CD4-positive, alpha-beta T cell (primary cell): ENCODE measurements around the gene ADAM11. TPM values are rescaled to one million over a fixed set of nuclear protein-coding genes. Genes with fewer than 3 reads are reported as not detected.

Experiments used
- ATAC-seq: fragments of 200-7000 bp; cut with Tn5 transposase; one replicate; pipeline ENCODE4 v1.10.0; 2022; ENCODE audit warnings: mild to moderate bottlenecking; ENCODE audit not compliant: poor library complexity
- CTCF ChIA-PET: fragments of 350-600 bp; sonication (Branson Sonifier 250); formaldehyde crosslinking; loops from one replicate; lab custom pipeline; 2021; ENCODE audit warnings: antibody characterized with exemption, inconsistent platforms; lab: Charles Lee
- POLR2A ChIA-PET: fragments of 350-600 bp; sonication (Branson Sonifier 250); formaldehyde crosslinking; loops from one replicate; lab custom pipeline; 2021; ENCODE audit warnings: antibody characterized with exemption, inconsistent platforms; lab: Charles Lee
- DNase-seq, 14 experiments: peaks; one replicate each; pipeline ENCODE4 v3.0.0-alpha.2; 2013 to 2020; ENCODE audit warnings: mixed read lengths in 2 of 14
- H3K27ac ChIP-seq, 2 donors: one replicate each; pipeline versions ENCODE4 v1.5.1 to v1.7.0; 2013; ENCODE audit warnings: low read length in 2 of 2, low read depth in 1 of 2, mild to moderate bottlenecking in 1 of 2
- H3K27me3 ChIP-seq, 2 experiments: 1 replicate in 1 of 2; 2 replicates in 1 of 2; pipeline versions ENCODE4 v1.6.1 to v1.7.0; 2013; ENCODE audit warnings: low read length in 2 of 2, control low read depth in 1 of 2, mild to moderate bottlenecking in 1 of 2, moderate library complexity in 1 of 2; ENCODE audit not compliant: insufficient read depth in 2 of 2, control insufficient read depth in 1 of 2
- H3K36me3 ChIP-seq: one replicate; pipeline ENCODE4 v1.6.1; 2013; ENCODE audit warnings: low read length, control low read depth; ENCODE audit not compliant: insufficient read depth
- H3K4me1 ChIP-seq: one replicate; pipeline ENCODE4 v1.6.1; 2013; ENCODE audit warnings: low read length, control low read depth; ENCODE audit not compliant: insufficient read depth
- H3K4me3 ChIP-seq: one replicate; pipeline ENCODE4 v1.5.1; 2013; ENCODE audit warnings: mild to moderate bottlenecking, low read length, moderate library complexity
- H3K9me3 ChIP-seq, 2 experiments: 1 replicate in 1 of 2; 2 replicates in 1 of 2; pipeline versions ENCODE4 v1.6.1 to v1.7.0; 2013; ENCODE audit warnings: low read length in 2 of 2, mild to moderate bottlenecking in 2 of 2, control low read depth in 1 of 2, moderate library complexity in 1 of 2; ENCODE audit not compliant: control insufficient read depth in 1 of 2, insufficient read depth in 1 of 2
- H3K27ac Mint-ChIP-seq: one replicate; pipeline ENCODE4 v1.8.0; 2020; ENCODE audit warnings: mixed read lengths
- H3K27me3 Mint-ChIP-seq: one replicate; pipeline ENCODE4 v1.8.0; 2021; ENCODE audit warnings: mixed read lengths
- H3K36me3 Mint-ChIP-seq: one replicate; pipeline ENCODE4 v1.8.0; 2021; ENCODE audit warnings: low read depth, mixed read lengths
- H3K4me1 Mint-ChIP-seq: one replicate; pipeline ENCODE4 v1.8.0; 2021; ENCODE audit warnings: low read depth, mixed read lengths
- H3K4me3 Mint-ChIP-seq: one replicate; pipeline ENCODE4 v1.8.0; 2020; ENCODE audit warnings: mild to moderate bottlenecking, mixed read lengths
- H3K9me3 Mint-ChIP-seq: one replicate; pipeline ENCODE4 v1.8.0; 2020; ENCODE audit warnings: mixed read lengths
- intact Hi-C, 2 experiments: fragments of 100-400 bp; cut with DNase I in 1 of 2; cut with micrococcal nuclease in 1 of 2; formaldehyde crosslinking; loops; one replicate each; pipeline versions ENCODE4 v1.15.1 to v1.9.0; 2023 to 2025; cut with DNase I, micrococcal nuclease
- total RNA-seq, 174 experiments: library from RNA in 2 of 174; stranded (reverse) in 2 of 174; gene quantifications; one replicate each; pipeline ENCODE4 v1.2.3 and lab custom pipeline; 2021 to 2026
- TF ChIP-seq, protein P1 (sequence below): fragments of 200-600 bp; IDR thresholded peaks from one replicate; pipeline ENCODE4 v1.8.0; 2022; ENCODE audit warnings: antibody characterized with exemption, mild to moderate bottlenecking

ADAM11 gene
- total RNA-seq, 2 experiments from 2014 or later: 0.16 to 0.47 TPM

DNA sequence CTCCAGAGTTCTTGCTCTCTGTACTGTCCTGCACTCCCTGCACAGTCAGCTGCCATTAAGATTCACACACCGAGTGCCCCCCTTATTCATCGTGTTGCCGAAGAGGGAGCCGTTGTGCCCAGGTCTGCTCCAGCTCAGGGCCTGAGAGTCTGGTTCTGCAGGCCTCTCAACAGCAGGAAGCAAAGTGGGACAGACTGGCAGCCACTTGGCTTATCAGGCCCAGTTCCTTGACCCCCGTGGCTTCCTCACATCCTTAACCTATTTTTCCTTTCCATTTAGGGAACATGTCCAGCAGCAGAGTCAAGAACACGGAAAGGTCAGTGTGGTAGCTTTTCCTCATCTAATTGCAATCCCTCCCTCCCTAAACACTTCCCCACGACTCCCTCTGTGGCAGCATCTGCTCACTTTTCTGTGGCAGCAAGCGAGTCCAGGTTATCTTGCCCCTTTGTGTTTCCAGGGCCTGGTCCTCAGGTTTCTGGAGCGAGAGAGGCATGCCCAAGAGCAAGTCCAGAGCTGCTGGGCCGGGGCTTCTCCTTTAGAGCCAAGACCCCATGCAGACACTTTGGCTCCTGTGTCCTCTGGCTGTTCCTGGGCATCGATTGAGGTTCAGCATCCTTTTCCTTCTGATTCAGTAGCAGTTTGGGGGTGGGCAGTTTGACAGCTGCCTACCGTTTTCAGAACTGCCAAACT lies 22.1 kb upstream of the ADAM11 start:
- H3K4me3 ChIP-seq: no peak overlapping the region
- Mint-ChIP-seq H3K27me3 (no peaks in the 10 kb centered on the region), H3K4me1 (no peaks in the 10 kb centered on the region), H3K4me3 (no peak overlapping the region), H3K27ac (no peak overlapping the region), H3K9me3 (no peaks in the 10 kb centered on the region), H3K36me3 (no peaks in the 10 kb centered on the region)
- no peaks in the 10 kb centered on the region for H3K36me3 ChIP-seq
- ATAC-seq (no peak), DNase-seq (no peak)
- H3K9me3 ChIP-seq: no peaks in the 10 kb centered on the region
- CTCF ChIA-PET: no interaction called here
- no peaks in the 10 kb centered on the region for H3K27me3 ChIP-seq
- TF ChIP-seq, protein P1, sequence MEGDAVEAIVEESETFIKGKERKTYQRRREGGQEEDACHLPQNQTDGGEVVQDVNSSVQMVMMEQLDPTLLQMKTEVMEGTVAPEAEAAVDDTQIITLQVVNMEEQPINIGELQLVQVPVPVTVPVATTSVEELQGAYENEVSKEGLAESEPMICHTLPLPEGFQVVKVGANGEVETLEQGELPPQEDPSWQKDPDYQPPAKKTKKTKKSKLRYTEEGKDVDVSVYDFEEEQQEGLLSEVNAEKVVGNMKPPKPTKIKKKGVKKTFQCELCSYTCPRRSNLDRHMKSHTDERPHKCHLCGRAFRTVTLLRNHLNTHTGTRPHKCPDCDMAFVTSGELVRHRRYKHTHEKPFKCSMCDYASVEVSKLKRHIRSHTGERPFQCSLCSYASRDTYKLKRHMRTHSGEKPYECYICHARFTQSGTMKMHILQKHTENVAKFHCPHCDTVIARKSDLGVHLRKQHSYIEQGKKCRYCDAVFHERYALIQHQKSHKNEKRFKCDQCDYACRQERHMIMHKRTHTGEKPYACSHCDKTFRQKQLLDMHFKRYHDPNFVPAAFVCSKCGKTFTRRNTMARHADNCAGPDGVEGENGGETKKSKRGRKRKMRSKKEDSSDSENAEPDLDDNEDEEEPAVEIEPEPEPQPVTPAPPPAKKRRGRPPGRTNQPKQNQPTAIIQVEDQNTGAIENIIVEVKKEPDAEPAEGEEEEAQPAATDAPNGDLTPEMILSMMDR: no peak
- POLR2A ChIA-PET: no interaction called here
- intact Hi-C loops: no loop called here
- no peaks in the 10 kb centered on the region for H3K4me1 ChIP-seq
- no peak overlapping the region for H3K27ac ChIP-seq

DNA sequence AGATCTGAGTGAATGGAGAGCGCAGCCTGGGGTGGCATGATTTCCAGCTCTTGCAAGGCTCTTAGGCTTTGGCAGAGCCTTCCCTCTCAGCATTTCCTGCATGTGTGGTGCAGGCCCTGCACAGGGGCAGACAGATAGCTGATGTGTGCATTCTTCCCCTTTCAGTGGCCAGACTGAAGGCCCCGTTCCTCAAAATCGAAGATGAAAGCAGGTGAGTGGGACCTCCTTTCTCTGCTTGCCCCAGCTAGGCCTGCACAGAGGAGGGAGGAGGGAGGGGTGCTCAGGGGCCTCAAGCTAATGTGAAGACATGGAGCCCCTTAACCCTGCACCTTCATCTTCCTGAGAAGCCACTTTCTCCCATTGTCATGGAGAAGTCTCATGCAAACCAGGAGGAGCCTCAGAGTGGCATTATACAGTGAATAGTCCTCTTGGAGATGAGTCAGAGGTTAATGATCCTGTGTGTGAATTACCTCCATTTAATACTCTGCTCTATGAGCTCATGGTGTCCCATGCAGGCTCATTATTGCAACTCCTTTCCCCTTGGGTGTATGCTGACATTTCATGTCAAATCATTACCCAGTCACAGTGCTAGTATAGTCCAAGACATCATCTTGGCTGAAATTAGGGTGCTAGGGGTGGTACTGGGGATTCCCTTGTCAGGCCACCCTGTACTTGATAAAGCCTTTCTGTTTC lies 20.4 kb upstream of the ADAM11 start:
- CTCF ChIA-PET: no interaction called here
- ATAC-seq: no peak
- TF ChIP-seq, protein P1: no peak
- Histone ChIP-seq H3K4me1 (no peaks in the 10 kb centered on the region), H3K27me3 (no peaks in the 10 kb centered on the region), H3K27ac (no peak overlapping the region), H3K9me3 (no peaks in the 10 kb centered on the region), H3K4me3 (no peak overlapping the region), H3K36me3 (no peaks in the 10 kb centered on the region)
- H3K27me3 Mint-ChIP-seq: no peaks in the 10 kb centered on the region
- H3K4me3 Mint-ChIP-seq: no peak overlapping the region
- no peaks in the 10 kb centered on the region for H3K4me1 Mint-ChIP-seq
- DNase-seq: no peak
- H3K36me3 Mint-ChIP-seq: no peaks in the 10 kb centered on the region
- POLR2A ChIA-PET: no interaction called here
- no peak overlapping the region for H3K27ac Mint-ChIP-seq
- intact Hi-C loops: no loop called here
- no peaks in the 10 kb centered on the region for H3K9me3 Mint-ChIP-seq

DNA sequence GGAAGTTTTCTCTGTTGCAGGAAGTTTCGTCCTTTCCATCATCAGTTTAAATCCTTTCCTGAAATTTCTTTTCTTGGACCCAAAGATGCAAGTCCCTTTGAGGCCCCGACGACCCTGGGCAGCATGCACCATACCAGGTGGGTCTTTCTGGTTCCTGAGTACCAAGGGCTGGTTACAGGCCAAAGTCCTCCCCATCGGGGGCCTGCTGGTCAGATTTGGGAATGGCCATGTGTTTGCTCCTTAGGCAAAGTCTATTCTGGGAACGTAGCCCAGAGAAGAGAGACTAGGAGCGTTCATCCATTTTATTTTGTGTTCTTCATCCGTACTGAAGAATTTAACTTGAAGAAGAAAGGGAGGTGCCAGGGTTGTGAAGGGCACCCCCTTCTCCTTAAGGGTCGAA lies 17.5 kb upstream of the ADAM11 start:
- ChIA-PET CTCF (no interaction called here), POLR2A (no interaction called here)
- H3K27ac ChIP-seq: no peak overlapping the region
- H3K4me3 ChIP-seq: no peak overlapping the region
- no peak for ATAC-seq
- Mint-ChIP-seq H3K27me3 (no peaks in the 10 kb centered on the region), H3K36me3 (no peaks in the 10 kb centered on the region), H3K4me1 (no peaks in the 10 kb centered on the region), H3K27ac (no peak overlapping the region), H3K4me3 (no peak overlapping the region), H3K9me3 (no peaks in the 10 kb centered on the region)
- no peaks in the 10 kb centered on the region for H3K9me3 ChIP-seq
- H3K27me3 ChIP-seq: no peaks in the 10 kb centered on the region
- DNase-seq: no peak
- H3K36me3 ChIP-seq: no peaks in the 10 kb centered on the region
- TF ChIP-seq, protein P1: no peak
- intact Hi-C loops: no loop called here
- H3K4me1 ChIP-seq: no peaks in the 10 kb centered on the region
